ENCODE measurements around the gene MAGEH1.
"Not testable (repeated sequence)": the region's sequence is repeated elsewhere in the genome, so short reads cannot be mapped to it uniquely, and the experiment has no call there.

Gene MAGEH1

GRCh38 chrX:55451990-55452832 is at the start of gene MAGEH1:
Gene MAGEH1, plus strand, starts transcription at chrX:55452127. Its CDS starts 248 bp downstream, at chrX:55452375.
- peak; percentile 58 for DNase-seq

GRCh38 chrX:55427079-55427478 is 24.8 kb upstream of the MAGEH1 start:
- DNase-seq: not testable (repeated sequence)

GRCh38 chrX:55443468-55443867 is 8.5 kb upstream of the MAGEH1 start:
- DNase-seq: not testable (repeated sequence)

- DNase-seq: no peak
Measured at GRCh38 chrX:55450259-55450658, 1.7 kb upstream of the MAGEH1 start.

GRCh38 chrX:55451141-55451540 is 786 bp upstream of the MAGEH1 start:
- no peak for DNase-seq

- DNase-seq: no peak
Measured at GRCh38 chrX:55451626-55451989, 319 bp upstream of the MAGEH1 start.

DNA sequence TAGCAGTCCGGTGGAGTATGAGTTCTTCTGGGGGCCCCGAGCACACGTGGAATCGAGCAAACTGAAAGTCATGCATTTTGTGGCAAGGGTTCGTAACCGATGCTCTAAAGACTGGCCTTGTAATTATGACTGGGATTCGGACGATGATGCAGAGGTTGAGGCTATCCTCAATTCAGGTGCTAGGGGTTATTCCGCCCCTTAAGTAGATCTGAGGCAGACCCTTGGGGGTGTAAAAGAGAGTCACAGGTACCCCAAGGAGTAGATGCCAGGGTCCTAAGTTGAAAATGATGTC is 852 bp downstream of the MAGEH1 start:
- no peak for DNase-seq

- not testable (repeated sequence) for DNase-seq
Measured at GRCh38 chrX:55455708-55456107, 3.8 kb downstream of the MAGEH1 start.

- DNase-seq: not testable (repeated sequence)
Measured at GRCh38 chrX:55459426-55459825, 7.5 kb downstream of the MAGEH1 start.

DNA sequence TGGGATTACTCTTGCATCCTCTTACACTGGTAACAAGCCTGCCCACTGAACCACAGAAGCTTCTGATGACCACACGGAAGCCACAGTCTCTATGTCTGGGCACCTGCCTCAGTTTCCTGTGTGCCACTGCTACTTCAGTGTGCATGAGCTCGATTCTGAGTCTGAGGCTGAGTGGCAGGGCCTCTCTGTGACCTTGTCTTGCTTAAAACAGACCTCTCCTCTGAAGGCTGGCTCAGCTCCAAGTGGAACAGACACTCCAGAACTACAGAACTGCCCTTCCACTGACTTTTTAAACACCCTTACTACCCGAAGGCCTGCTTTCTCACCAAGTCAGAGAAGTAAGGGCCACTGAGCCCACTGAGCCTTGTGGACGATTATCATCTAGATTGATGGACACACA is 8.0 kb downstream of the MAGEH1 start:
- DNase-seq: not testable (repeated sequence)

- not testable (repeated sequence) for DNase-seq
Measured at GRCh38 chrX:55464050-55464449, 12.1 kb downstream of the MAGEH1 start.

GRCh38 chrX:55465108-55465507 is 13.2 kb downstream of the MAGEH1 start:
- not testable (repeated sequence) for DNase-seq

DNA sequence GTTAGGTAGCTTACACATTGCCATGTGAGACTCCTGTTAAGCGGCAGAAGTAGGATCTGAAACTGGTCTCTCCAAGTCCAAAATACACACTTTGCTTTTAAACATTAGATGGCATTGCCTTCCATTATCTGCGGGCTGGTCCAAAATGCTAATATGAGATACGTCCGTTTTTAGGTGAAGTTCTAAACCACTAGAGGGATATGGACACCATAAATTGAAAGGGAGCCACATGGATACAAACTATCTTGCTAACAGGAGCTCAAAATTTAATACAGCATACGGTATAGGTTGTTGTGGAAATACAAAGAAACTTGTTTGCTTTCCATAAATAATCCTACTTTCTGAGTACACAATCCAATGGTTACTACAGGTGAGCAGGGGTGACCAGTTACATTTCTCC is 13.9 kb downstream of the MAGEH1 start:
- DNase-seq: not testable (repeated sequence)

GRCh38 chrX:55479956-55480355 is 28.0 kb downstream of the MAGEH1 start:
- not testable (repeated sequence) for DNase-seq

DNA sequence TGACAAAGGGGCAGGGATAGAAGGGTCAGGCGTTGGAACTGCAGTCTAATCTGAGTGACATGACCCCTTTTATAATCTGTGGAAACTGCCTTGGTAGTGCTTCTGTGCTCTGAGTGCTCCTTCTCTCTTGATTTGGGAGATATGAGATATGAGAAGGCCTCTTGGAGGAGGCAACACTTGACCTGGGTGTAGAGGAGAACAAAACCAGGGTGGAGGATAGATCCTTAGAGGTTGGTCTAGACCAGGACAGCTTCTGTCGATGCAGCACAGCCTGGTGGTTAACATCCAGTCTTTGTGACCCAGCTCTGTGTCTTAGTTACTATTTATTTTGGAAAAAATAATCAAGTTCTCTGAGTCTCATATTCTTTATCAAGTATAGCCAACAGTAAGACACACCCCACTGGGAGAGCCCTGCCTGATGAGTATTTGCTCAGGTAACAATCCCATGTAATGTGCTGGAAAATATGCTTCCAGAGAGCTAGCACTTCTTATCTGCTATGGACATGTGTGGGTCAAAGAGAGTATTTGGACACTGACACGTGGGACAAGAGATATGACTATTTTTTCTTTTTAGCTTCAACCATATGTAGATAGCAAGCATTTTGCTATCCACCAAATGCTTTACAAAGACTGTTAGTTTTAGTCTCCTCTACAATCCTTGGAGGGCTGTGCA is 28.6 kb downstream of the MAGEH1 start:
- no peak for DNase-seq

DNA sequence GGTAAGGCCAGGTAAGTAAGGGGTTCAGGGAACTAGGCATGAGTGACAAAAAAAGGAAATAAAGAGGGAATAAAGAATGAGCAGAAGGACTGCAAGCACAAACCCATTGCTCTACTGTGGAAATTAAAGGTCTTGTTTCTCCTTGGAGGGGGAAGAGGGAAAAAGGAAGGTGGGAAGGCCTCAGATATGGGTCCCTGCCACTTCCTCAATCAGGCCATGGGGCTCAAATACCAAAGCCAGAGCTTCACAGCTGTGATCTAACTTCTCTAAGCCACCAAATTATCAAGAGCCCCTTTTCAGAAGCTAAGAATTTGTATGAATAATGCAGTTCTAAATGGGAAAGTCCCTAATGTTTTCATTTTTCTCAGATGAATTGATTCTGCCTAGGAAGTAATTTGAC is 33.0 kb downstream of the MAGEH1 start:
- DNase-seq: no peak

- no peak for DNase-seq
Measured at GRCh38 chrX:55486736-55487135, 34.8 kb downstream of the MAGEH1 start.

- no peak for DNase-seq
Measured at GRCh38 chrX:55487143-55487542, 35.2 kb downstream of the MAGEH1 start.

GRCh38 chrX:55488006-55488592 is 36.2 kb downstream of the MAGEH1 start:
- no peak for DNase-seq

DNA sequence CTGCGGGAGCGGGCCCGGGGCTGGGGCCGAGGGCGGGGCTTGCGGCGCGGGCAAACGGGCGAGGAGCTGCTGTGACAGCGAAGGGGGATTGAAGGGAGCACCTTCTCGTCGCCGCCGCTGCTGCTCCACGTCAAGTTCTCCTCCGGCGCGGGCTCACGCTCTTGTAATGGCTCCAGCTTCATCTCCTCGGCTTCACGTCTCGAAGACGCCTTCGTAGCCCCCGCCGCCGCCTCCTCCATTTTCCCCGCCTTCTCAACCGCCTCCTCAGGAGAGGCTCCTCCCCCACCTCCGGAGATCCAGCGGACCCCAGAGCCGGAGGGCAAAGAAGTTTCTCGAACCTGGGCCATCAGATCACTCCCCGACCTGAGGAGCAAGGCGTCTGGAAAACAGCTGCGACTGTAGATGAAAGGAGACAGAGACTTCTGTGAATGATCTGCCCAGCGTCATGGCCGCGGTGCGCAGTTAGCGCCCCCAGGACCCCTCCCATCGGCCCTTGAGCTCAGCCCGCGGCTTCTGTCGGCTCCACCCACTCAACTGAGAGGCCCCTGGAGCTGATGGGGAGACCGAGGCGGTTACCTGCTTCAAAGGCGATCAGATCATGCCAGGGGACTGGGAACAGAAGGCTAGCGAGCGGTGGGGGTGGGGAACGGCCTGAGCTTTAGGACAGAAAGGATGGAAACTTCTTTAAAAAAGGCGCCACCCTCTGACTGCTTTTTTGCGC is 36.8 kb downstream of the MAGEH1 start:
- DNase-seq: peak; percentile 48

DNA sequence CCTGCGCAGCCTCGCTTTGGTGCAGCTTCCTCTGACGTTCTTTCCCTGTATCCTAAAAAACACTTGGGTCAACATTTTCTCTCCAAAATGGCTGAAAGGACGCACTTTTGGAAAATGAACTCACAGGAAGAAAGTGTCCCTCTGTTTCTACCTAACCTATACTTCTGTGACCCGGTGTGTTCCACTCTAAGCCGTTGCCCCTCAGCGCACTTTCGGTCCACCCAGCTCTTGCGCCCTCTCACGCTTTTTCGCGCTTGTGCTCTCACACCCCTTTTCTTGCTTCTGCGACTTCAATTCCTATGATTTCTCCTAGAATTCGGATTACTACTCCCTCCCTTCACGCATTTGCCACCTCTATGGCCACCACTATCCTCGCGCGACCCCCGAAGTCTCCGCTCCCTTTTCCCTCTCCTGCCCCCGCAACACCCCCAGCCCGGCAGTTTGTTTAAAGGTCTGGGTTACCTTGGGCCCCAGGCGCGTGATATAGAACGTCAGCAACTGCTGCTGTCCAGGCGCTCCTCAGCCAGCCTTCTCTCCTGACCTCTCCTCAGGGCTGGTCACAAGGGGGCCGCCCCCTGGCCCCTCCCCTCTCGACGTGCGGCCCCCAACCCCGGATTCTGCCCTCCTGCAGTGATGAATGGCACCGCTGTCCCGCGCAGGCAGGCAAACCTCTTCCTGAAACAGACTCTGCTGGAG is 37.5 kb downstream of the MAGEH1 start, which contains the start of gene USP51:
Gene USP51, minus strand, starts transcription at position 535 of the 696 bp plus-strand sequence. CDS start 909 bp downstream, outside the sequence.
- DNase-seq: no peak

- no peak for DNase-seq
Measured at GRCh38 chrX:55490121-55490520, 38.2 kb downstream of the MAGEH1 start.

DNA sequence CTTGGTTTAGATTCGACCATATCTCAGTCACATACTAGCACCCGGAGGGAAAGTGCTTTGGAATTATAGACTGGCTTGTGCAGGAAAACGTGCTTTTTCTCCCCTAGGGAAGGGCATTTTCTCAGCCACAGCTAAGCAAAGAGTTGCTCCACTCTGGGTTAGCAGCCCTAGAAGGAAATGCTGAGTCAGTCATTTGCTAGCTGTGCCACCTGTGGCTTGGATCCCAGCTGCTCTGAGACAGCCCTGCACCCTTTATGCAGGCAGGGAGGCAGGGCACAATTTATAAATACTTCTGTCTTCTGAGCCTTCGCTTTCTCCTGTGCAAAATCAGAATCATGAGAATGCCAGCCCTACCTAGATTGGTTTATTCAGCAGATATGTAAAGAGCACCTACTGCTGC is 39.0 kb downstream of the MAGEH1 start:
- DNase-seq: no peak

Data from activated CD4-positive, alpha-beta T cell treated with anti-CD3 and anti-CD28 coated beads for 1 hour (primary cell).